GM18505 (cell line): Measurements from ENCODE around the gene AIMP1.
"Not testable (repeated sequence)": the region's sequence is repeated elsewhere in the genome, so short reads cannot be mapped to it uniquely, and the experiment has no call there.

Experiments
- ATAC-seq: cut with Tn5 transposase; IDR thresholded peaks from one replicate; pipeline ENCODE4 v1.9.1; 2021; ENCODE audit not compliant: unreplicated experiment
- POLR2A ChIP-seq: IDR thresholded peaks from 4 replicates; pipeline ENCODE4 v1.6.1; 2011; ENCODE audit warnings: borderline replicate concordance; ENCODE audit not compliant: insufficient read depth, insufficient read length; ENCODE audit errors: extremely low read depth

AIMP1 gene

GRCh38 chr4:106370214-106370613 lies 53.9 kb downstream of the AIMP1 start:
- no peak for ATAC-seq
- no peak for TF ChIP-seq POLR2A

GRCh38 chr4:106371161-106371560 lies 54.8 kb downstream of the AIMP1 start:
- TF ChIP-seq POLR2A, result no peak
- no peak for ATAC-seq

DNA sequence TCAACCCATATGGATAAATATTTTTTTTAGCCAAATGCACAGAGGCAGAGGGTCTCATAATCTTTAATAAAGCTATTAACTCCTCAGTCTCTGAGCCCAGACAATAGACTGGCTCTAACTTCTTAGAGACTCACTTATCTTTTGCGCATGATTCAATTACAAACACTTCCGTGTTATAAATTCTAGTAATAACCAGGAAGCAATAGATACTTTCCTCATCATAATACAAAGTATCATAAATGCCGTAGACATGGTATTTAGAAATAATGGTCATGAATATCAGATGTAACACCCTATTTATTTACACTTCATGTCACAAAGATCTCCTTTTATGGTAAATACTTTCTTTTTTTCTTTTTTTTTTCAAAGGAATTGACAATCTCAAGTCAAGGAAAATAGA lies 56.7 kb downstream of the AIMP1 start:
- ATAC-seq, result no peak
- no peak for TF ChIP-seq POLR2A

DNA sequence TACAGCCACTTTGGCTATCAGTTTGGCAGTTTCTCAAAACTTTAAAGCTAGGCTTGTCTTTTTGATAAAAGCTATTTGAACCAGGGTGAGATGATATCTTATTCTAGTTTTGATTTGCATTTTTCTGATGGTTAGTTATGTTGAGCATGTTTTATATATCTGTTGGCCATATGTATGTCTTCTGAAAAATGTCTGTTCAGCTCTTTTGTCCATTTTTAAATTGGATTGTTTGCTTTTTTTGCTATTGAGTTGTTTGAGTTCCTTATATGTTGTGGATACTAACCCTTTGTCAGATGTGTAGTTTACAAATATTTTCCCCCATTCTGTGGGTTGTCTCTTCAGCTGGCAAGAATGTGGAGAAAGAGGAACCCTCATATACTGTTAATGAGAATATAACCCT lies 63.8 kb downstream of the AIMP1 start:
- TF ChIP-seq POLR2A, result no peak
- no peak for ATAC-seq

DNA sequence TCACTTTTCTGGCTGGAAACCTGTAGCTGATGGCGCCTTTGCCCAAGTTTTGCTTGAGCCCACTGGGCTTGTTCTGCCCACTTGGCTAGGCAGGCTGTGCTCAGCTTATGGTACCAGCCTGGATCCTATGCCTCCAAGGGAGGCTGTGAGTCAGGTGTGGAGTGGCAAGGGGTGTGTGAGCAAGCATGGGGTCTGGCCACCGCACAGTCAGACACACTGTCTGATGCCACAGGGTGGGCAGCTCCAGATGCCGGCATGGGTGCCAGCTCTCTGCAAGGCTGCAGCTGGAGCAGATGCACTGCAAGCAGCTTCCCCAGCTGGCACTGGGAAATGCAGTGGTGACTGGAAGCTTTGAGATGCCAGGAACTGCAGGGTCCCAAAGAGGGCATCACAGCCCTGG lies 68.5 kb downstream of the AIMP1 start:
- ATAC-seq, result no peak
- no peak for TF ChIP-seq POLR2A

GRCh38 chr4:106385853-106386393 lies 69.6 kb downstream of the AIMP1 start:
- ATAC-seq, result no peak
- no peak for TF ChIP-seq POLR2A

DNA sequence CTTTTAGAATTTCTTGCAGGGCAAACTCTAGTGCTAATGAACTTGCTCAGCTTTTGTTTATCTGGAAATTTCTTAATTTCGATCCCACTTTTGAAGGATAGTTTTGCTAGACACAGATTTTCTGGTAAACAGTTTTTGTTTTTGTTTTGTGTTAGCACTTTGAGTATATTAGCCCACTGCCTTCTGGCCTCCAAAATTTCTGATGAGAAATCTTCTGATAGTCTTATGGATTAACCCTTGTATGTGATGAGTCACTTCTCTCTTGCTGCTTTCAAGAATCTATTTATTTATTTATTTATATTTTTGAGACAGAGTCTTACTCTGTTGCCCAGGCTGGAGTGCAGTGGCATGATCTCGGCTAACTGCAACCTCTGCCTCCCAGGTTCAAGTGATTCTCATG lies 79.2 kb downstream of the AIMP1 start:
- no peak for ATAC-seq

GRCh38 chr4:106398898-106399297 lies 82.5 kb downstream of the AIMP1 start:
- not testable (repeated sequence) for ATAC-seq

More for the DNA sequence above, 79.2 kb downstream of the AIMP1 start:
- TF ChIP-seq POLR2A, result no peak
